ENCODE measurements around the gene SRRM4.
"Not testable (repeated sequence)": the region's sequence is repeated elsewhere in the genome, so short reads cannot be mapped to it uniquely, and the experiment has no call there.

SRRM4 gene

GRCh38 chr12:119008691-119009221 is 27.4 kb downstream of the SRRM4 start:
- ATAC-seq = no peak

GRCh38 chr12:119011231-119011630 is 29.9 kb downstream of the SRRM4 start:
- ATAC-seq = no peak

DNA sequence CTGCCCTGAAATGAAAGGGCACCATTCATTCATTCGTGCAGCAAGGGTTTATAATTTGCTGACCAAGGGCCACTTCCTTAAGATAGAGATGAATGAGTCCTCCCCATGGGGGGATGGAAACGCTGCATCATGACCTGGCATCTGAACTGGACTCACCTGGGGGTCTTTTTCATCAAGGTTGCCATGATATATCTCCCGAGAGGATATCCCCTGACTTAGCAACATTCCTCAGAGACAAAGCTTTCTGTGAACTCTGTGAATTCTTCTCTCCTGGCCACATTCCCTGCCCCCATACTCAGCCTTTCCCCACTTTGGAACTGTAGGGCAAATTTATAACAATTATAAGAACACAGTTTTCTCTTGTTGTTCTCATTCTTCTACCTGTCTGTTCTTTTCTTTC is 30.8 kb downstream of the SRRM4 start:
- ATAC-seq = no peak

- ATAC-seq = no peak
Measured at GRCh38 chr12:119013023-119013422, 31.7 kb downstream of the SRRM4 start.

GRCh38 chr12:119014368-119014767 is 33.0 kb downstream of the SRRM4 start:
- ATAC-seq = no peak

GRCh38 chr12:119016715-119017114 is 35.4 kb downstream of the SRRM4 start:
- no peak for ATAC-seq

GRCh38 chr12:119019166-119019565 is 37.8 kb downstream of the SRRM4 start:
- no peak for ATAC-seq

- ATAC-seq = no peak
Measured at GRCh38 chr12:119020406-119021360, 39.3 kb downstream of the SRRM4 start.

GRCh38 chr12:119024356-119024755 is 43.0 kb downstream of the SRRM4 start:
- ATAC-seq = no peak

DNA sequence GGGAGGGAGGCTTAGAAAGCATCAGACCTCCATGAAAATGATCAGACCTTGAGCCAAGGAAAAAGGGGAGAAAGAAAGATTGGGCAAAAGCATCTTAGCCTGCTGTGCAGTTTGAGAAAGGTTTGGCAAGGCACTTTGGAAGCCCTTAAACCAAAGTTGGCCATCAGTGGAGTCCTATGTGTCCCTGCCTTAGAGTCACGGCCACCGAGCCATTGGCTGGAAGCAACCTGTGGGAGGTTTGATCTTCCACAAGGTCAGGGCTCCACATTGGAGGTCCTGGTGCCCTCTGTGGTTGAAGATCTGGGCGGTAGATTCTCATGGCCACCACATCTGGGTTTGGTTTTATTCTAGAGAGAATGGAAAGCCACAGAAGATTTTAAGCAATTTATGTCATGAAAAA is 44.4 kb downstream of the SRRM4 start:
- no peak for ATAC-seq

- not testable (repeated sequence) for ATAC-seq
Measured at GRCh38 chr12:119033332-119033731, 52.0 kb downstream of the SRRM4 start.

DNA sequence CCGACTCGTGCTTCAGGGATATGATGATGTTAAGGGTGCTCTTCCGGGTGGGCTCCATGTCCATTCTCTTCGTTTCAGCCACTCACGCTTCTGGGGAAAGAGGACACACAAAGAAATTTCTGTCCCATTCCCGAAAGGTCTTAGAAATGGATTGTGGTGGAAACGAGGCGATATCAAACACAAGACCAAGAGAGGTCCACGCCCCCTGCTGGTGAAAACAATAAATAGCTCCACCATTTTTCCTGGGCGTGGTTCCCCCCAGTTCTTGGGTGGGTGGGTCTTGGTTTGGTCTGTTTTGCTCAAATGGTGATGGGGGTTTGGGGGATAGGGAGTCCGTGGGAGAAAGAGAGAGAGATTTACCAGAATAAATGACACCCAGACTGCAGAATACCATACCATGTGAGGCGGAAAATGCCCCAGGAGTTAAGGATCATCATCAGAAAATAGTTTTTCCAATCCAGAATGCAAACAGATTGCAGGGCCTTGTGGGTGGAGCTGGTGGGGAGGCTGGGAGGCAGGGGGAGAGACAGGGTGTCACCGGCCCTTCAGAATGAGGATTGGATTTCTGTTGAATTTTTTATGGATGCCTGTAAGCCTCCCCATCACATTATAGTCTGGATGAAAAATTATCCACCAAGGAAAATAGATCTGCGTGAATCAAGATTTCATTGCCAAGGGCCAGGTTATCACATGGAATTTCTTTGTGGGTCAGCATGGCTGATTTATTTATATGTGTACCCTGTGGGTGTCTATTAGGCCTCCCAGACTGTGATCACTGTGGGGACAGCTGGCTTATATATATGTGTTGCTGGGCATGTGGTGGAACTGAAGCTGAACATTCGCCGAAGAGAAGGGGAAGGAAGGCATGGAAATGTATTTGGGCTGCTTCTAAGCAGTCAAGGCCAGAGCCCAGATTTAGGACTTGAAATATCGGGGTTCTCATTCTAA is 55.8 kb downstream of the SRRM4 start:
- ATAC-seq = no peak

DNA sequence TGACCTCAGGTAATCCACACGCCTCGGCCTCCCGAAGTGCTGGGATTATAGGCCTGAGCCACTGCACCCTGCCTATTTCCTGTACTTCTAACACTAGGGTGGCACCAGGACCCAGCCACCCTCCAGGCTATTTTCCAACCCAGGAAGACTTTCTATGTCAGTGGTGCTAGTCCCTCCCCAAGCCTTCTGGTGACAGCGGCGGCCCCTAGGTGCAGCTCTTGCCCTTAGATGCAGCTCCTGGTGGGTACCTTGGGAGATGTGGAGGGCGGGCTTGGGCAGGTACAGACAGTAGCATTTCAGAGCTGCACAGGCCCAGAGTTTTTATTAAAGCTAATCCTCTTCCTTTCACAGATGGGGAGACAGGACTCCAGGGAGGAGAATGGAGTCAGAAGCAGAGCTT is 62.8 kb downstream of the SRRM4 start:
- ATAC-seq = no peak

DNA sequence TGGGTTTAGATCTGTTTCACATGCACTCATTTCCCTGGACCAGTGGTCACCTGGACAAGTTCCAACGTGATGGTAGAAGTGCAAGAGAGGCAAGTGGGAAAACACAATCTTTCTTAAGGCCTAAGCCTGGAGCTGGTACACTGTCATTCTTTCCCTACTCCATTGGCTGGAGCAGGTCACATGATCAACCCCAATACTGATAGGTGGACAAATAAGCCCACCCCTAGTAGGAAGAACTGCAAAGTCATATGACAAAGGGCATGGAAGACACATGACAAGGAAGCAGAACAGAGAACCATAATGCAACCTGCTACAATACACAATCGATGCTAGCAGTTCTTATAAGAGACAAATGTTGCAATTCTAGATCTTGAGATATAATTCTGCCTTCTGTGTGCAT is 66.3 kb downstream of the SRRM4 start:
- ATAC-seq = no peak

- no peak for ATAC-seq
Measured at GRCh38 chr12:119050663-119051062, 69.3 kb downstream of the SRRM4 start.

GRCh38 chr12:119051474-119051873 is 70.1 kb downstream of the SRRM4 start:
- ATAC-seq = no peak

DNA sequence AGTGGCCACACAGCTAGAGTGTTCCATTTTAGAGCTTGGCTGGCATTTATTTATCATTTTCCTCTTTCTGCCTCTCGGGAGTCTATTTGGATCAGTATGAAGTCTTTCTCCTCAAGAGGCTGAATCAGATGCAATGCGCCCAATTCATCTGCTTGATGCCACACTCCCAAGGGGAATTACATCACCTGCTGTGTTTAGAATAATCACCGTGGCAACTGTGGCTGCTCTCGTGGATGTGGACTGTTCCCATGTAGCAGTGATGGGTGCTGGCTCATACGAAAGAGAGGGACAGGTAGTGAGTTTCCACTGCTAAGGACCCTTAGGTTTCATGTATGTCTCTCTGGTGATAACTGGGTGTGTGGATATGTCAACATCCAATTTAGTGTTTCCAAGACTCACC is 70.7 kb downstream of the SRRM4 start:
- ATAC-seq = no peak

GRCh38 chr12:119055977-119056376 is 74.6 kb downstream of the SRRM4 start:
- no peak for ATAC-seq

DNA sequence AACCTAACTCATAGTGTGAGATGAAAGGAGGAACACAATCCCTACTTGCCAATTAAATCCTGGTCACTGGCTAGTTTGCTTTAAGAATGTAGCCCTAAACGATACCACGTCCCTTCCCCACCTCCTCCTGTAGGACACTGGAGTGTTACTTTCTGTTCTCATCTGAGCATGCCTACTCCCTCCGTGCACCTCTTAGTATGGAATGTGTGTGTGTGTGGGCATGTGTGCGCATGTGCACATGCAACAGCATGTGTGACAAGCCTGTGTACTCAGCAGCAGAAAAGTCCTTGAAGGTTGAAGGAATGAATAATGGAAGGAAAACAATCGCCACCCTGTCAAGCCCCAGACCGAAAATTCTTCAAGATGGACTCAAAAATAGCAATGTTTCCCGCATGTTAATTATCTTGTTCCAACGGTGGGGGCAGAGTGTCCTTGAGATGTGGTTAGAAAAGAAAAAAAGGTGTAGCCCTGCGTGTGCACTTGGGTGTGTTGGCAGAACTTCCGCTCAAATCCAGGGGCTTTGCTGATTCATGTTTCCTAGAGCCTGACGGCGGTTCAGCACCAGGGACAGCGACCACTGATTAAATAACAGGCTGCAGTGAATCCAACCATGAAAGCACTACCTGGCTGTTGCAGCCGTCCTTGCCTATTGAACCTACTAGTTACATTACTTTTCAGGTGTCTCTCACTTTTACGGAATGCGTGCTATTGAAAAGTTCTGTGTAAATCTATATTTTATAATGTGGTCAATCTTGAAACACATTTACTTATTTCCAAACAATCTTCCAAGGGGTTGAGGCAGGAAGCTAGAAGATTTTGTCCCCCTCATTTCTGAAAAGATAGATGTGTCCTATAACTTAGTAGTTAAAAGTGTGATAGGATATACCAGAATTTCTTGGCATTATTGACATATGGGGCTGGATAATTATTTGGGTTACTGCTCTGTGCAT is 79.8 kb downstream of the SRRM4 start:
- no peak for ATAC-seq

- no peak for ATAC-seq
Measured at GRCh38 chr12:119068129-119068856, 87.0 kb downstream of the SRRM4 start.

DNA sequence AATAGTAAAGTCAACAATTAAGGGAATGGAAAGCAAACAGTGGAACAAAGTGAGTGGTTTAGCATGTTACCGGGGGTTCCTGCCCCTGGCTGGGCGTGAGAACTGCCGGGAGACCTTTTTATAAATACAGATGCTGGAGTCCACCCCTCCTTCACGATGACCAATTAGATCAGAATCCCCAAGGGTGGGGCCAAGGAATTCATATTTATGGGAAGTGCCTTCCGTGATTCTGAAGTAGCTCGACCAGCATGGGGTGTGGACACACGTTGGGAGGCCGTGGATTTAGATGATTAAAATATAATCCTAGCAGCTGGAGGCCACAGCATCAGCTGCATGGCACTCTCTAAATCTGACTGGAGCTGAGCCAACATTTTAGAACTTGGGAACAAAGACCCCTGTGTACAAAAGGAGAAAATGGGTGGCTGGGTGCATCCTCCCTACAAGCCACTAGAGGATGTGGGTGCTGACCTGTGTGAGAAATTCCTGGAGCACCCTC is 87.9 kb downstream of the SRRM4 start:
- no peak for ATAC-seq

Measured in activated CD4-positive, CD25-positive, alpha-beta regulatory T cell treated with anti-CD3 and anti-CD28 coated beads, Interleukin-2, amount 50 U/mL, for 24 hours (primary cell).